T-helper 9 cell (primary cell): ENCODE results near the gene TP53.
"Not testable (repeated sequence)": the region's sequence is repeated elsewhere in the genome, so short reads cannot be mapped to it uniquely, and the experiment has no call there.

Source experiments
- DNase-seq: peaks from one replicate; pipeline ENCODE4 v3.0.0-alpha.2; 2020

TP53 gene

DNA sequence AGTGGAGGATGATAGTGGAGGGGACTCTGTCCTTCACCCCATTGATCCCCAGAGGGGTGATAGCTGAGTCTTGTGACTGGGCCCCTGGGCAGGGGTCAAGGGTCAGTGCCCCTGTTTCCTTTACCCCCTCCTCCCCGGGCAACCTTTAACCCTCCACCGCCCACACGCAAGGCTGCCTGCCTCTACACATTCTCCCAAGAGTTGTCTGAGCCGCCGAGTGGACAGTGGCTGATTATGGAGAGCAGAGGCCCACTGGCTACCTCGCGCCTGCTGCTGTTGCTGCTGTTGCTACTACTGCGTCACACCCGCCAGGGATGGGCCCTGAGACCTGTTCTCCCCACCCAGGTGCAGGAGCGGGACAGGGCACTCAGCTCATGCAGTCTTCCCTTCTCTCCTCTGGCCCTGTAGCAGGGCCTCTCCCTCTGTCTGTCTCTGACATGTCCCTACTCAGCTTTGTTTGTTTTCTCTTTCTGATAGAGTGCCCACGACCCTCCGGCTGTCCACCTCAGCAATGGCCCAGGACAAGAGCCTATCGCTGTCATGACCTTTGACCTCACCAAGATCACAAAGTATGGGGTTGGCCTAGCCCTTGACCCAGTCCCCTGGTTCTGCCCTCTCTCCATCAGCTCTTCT is 57.2 kb downstream of the TP53 start, which contains the start of gene SHBG:
TSS of gene SHBG (plus strand) at position 197 of the 633 bp plus-strand sequence. CDS start at position 235, 38 bp downstream.
- DNase-seq: no peak

GRCh38 chr17:7627250-7628121 is 59.8 kb downstream of the TP53 start, which contains the start of gene SAT2:
TSS of gene SAT2 (minus strand) at chr17:7627821. CDS start at chr17:7627635, 186 bp downstream.
- DNase-seq: peak; percentile 75

DNA sequence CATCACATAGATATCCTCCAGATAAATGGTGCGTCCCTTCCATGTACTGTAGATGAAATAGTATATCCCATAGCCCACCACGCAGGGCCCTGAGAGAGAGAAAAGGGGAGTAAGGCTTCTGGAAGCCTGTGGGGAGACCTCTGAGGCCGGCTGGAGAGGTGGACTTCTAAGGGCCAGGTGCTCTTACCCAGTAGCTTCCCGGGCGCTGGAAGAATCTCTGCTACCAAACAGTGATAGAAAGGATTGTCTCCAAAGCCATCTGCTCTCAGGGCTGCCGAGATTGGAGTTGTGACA is 60.4 kb downstream of the TP53 start:
- no peak for DNase-seq

DNA sequence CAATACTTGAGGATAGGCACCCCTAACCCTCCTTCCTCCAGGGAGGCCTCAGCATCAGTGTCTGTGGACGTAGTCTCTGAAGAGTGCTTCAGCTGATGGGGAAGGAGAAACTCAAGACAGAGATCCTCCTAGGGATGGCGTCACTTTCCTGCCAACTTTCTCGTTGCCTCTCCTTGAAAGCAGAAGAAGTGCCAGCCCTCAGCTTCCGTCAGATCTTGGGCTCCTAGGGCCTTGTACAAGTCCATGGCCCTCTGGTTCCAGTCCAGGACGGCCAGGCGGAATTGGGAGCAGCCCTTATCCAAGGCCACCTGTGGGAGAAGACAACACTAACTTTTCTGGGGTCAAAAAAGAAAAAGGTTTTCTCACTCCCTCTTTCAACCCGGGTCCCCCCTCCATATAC is 61.0 kb downstream of the TP53 start:
- DNase-seq: no peak

DNA sequence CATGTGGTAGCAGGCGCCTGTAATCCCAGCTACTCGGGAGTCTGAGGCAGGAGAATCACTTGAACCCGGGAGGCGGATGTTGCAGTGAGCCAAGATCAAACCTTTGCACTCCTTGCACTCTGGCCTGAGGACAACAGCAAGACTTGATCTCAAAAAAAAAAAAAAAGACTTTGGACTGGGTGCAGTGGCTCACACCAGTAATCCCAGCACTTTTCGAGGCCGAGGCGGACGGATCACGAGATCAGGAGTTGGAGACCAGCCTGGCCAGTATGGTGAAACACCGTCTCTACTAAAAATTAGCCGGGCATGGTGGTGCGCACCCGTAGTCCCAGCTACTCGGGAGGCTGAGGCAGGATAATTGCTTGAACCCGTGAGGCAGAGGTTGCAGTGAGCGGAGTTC is 61.5 kb downstream of the TP53 start:
- not testable (repeated sequence) for DNase-seq

DNA sequence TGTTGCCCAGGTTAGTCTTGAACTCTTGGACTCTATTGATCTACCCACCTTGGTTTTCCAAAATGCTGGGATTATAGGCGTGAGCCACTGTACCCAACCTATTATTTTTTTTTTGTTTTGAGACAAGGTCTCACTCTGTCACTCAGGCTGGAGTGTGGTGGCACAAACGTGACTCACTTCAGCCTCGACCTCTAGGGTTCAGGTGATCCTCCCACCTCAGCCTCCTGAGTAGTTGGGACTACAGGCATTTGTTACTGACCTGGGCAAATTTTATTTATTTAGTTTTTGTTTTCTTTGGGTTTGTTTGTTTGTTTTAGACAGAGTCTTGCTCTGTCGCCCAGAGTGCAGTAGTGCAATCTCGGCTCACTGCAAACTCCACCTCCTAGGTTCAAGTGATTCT is 63.6 kb downstream of the TP53 start:
- no peak for DNase-seq

DNA sequence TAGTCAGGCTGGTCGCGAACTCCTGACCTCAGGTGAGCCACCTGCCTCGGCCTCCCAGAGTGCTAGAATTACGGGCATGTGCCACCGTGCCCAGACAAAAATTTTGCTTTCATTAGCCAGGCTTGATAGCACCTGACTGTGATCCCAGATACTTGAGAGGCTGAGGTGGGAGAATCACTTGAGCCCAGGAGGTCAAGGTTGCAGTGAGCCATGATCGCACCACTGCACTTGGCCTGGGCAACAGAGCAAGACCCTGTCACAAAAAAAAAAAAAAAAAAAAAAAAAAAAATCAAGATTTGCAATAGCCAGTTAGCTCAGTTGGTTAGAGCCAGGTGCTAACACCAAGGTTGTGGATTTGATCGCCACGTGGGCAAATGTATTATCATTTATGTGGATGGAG is 66.5 kb downstream of the TP53 start:
- DNase-seq: no peak

- DNase-seq: no peak
Observed at GRCh38 chr17:7618608-7619007, 68.7 kb downstream of the TP53 start.
